GM19438 (cell line): Measurements from ENCODE around the gene PHF2.

Source experiments
- ATAC-seq: cut with Tn5 transposase; IDR thresholded peaks from one replicate; pipeline ENCODE4 v1.9.1; 2021; ENCODE audit warnings: low read depth; ENCODE audit not compliant: unreplicated experiment

PHF2 gene

GRCh38 chr9:93675336-93676150 lies 99.2 kb downstream of the PHF2 start:
- no peak for ATAC-seq

GRCh38 chr9:93676310-93677047 lies 100.1 kb downstream of the PHF2 start:
- ATAC-seq = no peak

GRCh38 chr9:93677048-93677571 lies 100.7 kb downstream of the PHF2 start:
- no peak for ATAC-seq

- ATAC-seq = no peak
These were observed 101.3 kb downstream of the PHF2 start for GRCh38 chr9:93677641-93678136.

GRCh38 chr9:93678199-93679019 lies 102.0 kb downstream of the PHF2 start:
- no peak for ATAC-seq

GRCh38 chr9:93679536-93680442 lies 103.4 kb downstream of the PHF2 start:
- ATAC-seq = no peak

- ATAC-seq = no peak
These were observed 104.3 kb downstream of the PHF2 start for GRCh38 chr9:93680443-93681268.

GRCh38 chr9:93681269-93682154 lies 105.1 kb downstream of the PHF2 start:
- ATAC-seq = no peak

GRCh38 chr9:93682155-93682968 lies 106.0 kb downstream of the PHF2 start:
- no peak for ATAC-seq

- no peak for ATAC-seq
These were observed 107.1 kb downstream of the PHF2 start for GRCh38 chr9:93683331-93684134.

- ATAC-seq = no peak
These were observed 107.9 kb downstream of the PHF2 start for GRCh38 chr9:93684161-93684765.

- no peak for ATAC-seq
These were observed 108.6 kb downstream of the PHF2 start for GRCh38 chr9:93684806-93685543.

- ATAC-seq = no peak
These were observed 109.9 kb downstream of the PHF2 start for GRCh38 chr9:93686127-93686879.

GRCh38 chr9:93686880-93687236 lies 110.5 kb downstream of the PHF2 start:
- ATAC-seq = no peak
